ENCODE measurements around the gene IL17RD.

DNA sequence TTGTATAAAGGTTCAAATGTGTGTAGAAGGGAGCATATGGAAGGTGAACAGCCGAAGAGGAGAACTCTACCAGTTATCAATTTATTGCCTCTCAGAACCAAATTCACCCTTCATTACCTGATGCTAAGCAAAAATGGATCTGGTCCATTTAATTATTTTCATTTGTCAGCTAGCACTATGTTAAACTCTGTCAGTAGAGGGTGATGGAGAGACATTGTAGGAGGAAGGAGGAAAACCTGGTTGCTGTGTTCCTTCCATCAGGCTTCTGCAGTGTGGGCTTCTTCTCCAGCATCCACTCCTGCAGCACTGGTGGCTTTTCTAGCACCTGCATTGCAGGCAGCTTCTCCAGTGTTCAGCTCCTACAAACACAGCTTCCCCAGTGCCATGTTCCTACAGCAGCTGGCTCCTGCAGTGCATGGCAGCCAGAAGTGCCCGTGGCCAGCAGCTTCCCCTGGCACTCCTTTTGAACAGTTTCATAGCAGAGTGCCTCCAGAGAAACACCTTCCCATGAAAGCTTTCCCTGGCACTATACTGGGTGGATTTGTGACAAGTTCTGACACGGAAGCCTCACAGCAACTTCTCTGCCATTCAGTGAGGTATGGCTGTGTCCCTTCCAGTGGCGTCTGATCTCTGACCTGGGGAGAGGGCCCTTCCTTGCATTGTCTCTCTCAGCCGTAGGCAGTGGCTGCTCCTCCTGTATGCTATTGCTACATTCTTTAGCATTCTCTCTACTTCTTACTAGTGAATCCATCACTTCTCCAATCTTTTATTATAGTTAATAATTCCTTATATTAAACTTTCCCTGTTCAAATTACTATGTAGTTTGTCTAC is 14.6 kb upstream of the IL17RD start:
- no peak for TF ChIP-seq EZH2 (IDR thresholded peaks at IDR 0.05; ENCODE audit: borderline replicate concordance, low read depth, low read length, poor library complexity, severe bottlenecking)
- TF ChIP-seq, protein P1, sequence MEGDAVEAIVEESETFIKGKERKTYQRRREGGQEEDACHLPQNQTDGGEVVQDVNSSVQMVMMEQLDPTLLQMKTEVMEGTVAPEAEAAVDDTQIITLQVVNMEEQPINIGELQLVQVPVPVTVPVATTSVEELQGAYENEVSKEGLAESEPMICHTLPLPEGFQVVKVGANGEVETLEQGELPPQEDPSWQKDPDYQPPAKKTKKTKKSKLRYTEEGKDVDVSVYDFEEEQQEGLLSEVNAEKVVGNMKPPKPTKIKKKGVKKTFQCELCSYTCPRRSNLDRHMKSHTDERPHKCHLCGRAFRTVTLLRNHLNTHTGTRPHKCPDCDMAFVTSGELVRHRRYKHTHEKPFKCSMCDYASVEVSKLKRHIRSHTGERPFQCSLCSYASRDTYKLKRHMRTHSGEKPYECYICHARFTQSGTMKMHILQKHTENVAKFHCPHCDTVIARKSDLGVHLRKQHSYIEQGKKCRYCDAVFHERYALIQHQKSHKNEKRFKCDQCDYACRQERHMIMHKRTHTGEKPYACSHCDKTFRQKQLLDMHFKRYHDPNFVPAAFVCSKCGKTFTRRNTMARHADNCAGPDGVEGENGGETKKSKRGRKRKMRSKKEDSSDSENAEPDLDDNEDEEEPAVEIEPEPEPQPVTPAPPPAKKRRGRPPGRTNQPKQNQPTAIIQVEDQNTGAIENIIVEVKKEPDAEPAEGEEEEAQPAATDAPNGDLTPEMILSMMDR (conservative IDR thresholded peaks at IDR 0.05; ENCODE audit: low read depth, low read length) = 0 out of 2 replicates have a peak, but pooled peaks have one; percentile 35
